ENCODE data around the gene VAV3. TPM values are rescaled to one million over a fixed set of nuclear protein-coding genes. Genes with fewer than 3 reads are reported as not detected.

Gene VAV3
- polyA plus RNA-seq, 3 donors = 5.4 to 9.2 (median 9.0) TPM

DNA sequence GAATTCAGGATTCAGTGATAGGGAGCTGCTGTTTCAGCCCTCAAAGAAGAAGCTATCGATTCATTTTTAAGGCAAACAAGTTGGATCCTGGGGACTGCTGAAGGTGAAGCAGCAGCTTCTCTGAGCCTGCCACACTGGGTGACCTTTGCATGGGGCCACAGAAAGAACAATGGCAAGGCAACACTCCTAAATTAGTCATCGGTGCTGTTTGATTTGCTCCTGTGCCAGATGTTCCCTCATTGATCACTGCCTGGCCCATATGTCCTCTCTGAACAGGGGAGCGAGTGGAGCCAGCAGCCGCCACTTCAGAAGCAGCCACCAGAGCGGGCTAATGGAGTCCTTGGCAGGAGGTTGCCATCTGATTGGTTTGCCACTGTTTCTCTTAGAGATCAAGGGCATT lies 432.7 kb downstream of the VAV3 start:
- H3K27ac ChIP-seq (ENCODE audit: low read depth in 1 of 2, low read length in 2 of 2) = no peak overlapping the region
- Mint-ChIP-seq H3K4me1 (peaks cover 40% of the 10 kb centered on the region), H3K36me3 (no peaks in the 10 kb centered on the region), H3K9me3 (peaks cover 0 to 3% (median 0%) of the 10 kb centered on the region in 7 donors), H3K4me3 (no peak overlapping the region), H3K27me3 (ENCODE audit: low read depth in 3 of 3) (peaks cover 0 to 2% (median 0%) of the 10 kb centered on the region in 3 donors), H3K27ac (no peak overlapping the region)
- DNase-seq = no peak
- no peak overlapping the region for H2AFZ ChIP-seq (ENCODE audit: insufficient read depth, low read depth, low read length, poor library complexity, severe bottlenecking)
- TF ChIP-seq, protein P1, sequence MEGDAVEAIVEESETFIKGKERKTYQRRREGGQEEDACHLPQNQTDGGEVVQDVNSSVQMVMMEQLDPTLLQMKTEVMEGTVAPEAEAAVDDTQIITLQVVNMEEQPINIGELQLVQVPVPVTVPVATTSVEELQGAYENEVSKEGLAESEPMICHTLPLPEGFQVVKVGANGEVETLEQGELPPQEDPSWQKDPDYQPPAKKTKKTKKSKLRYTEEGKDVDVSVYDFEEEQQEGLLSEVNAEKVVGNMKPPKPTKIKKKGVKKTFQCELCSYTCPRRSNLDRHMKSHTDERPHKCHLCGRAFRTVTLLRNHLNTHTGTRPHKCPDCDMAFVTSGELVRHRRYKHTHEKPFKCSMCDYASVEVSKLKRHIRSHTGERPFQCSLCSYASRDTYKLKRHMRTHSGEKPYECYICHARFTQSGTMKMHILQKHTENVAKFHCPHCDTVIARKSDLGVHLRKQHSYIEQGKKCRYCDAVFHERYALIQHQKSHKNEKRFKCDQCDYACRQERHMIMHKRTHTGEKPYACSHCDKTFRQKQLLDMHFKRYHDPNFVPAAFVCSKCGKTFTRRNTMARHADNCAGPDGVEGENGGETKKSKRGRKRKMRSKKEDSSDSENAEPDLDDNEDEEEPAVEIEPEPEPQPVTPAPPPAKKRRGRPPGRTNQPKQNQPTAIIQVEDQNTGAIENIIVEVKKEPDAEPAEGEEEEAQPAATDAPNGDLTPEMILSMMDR (IDR thresholded peaks at IDR 0.05) = no peak
- no peak overlapping the region for H3K4me2 ChIP-seq (replicated peaks; ENCODE audit: extremely low read depth, low read length, poor library complexity, severe bottlenecking)
- no peak overlapping the region for H3K9ac ChIP-seq (ENCODE audit: insufficient read depth, low read length, poor library complexity, severe bottlenecking)
- H3K4me3 ChIP-seq (replicated peaks in 1 of 3; ENCODE audit: low read depth in 2 of 3, low read length in 3 of 3) = no peak overlapping the region
- H3K36me3 ChIP-seq (replicated peaks in 1 of 2; ENCODE audit: control insufficient read depth in 1 of 2, insufficient read depth in 2 of 2, low read length in 2 of 2) = no peaks in the 10 kb centered on the region
- no peaks in the 10 kb centered on the region for H3K79me2 ChIP-seq (ENCODE audit: insufficient read depth, low read length)
- H3K9me3 ChIP-seq (replicated peaks in 1 of 2; ENCODE audit: control insufficient read depth in 1 of 2, insufficient read depth in 1 of 2, low read length in 2 of 2) = no peaks in the 10 kb centered on the region
- H4K20me1 ChIP-seq (ENCODE audit: insufficient read depth, low read length) = no peaks in the 10 kb centered on the region
- H3K27me3 ChIP-seq (ENCODE audit: control insufficient read depth in 2 of 2, insufficient read depth in 2 of 2, low read length in 2 of 2) = peaks cover 0 to 2% of the 10 kb centered on the region in 2 donors
- H3K4me1 ChIP-seq (ENCODE audit: control insufficient read depth in 1 of 2, insufficient read depth in 2 of 2, low read length in 2 of 2) = peaks cover 30 to 41% of the 10 kb centered on the region in 2 donors
- WGBS (ENCODE audit: insufficient coverage) = 88% methylated on average over 5 of the region's 5 CpGs
- intact Hi-C loops (cut with micrococcal nuclease) = no loop called here

DNA sequence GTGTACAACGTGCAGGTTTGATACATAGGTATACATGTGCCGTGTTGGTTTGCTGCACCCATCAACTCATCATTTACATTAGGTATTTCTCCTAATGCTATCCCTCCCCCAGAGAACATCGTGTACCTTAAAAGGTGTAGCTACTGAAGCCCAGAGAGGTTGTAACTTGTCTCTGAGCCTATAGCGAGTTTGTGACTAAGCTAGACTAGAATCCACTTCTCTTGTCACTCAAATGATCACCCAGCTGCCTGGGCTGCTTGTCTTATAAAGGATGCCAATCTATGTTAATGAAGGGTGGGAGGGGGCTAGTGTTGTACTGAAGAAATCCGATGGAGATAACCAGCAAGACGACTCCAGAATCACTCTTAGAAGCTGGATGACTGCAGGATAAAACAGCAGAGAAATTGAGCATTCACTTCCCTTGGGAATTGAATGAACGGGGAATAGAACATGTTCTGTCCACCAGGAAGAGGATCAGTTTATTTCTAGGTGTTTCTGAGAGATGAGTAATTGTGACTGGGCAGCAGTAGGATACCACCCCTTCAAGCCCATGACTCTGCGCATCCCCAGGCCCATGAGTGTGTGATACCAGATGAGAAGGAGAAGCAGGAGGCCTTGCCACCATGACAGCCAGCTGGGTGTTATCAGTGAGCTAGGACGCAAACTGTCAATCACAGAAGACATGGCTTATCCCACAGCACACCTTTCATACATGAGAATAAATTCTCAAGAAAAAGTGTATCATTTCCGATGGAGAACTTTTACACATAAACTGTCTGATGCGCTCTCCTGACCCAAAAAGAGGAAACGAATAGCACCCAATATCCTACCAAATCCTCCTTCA lies 433.7 kb downstream of the VAV3 start:
- H3K27me3 Mint-ChIP-seq (ENCODE audit: low read depth in 3 of 3) = peaks cover 0 to 2% (median 0%) of the 10 kb centered on the region in 3 donors
- H3K9me3 Mint-ChIP-seq = peaks cover 0 to 3% (median 0%) of the 10 kb centered on the region in 7 donors
- Histone ChIP-seq H3K79me2 (ENCODE audit: insufficient read depth, low read length) (no peaks in the 10 kb centered on the region), H2AFZ (ENCODE audit: insufficient read depth, low read depth, low read length, poor library complexity, severe bottlenecking) (no peak overlapping the region), H3K4me3 (replicated peaks in 1 of 3; ENCODE audit: low read depth in 2 of 3, low read length in 3 of 3) (no peak overlapping the region), H3K27me3 (ENCODE audit: control insufficient read depth in 2 of 2, insufficient read depth in 2 of 2, low read length in 2 of 2) (peaks cover 0 to 2% of the 10 kb centered on the region in 2 donors), H3K9me3 (replicated peaks in 1 of 2; ENCODE audit: control insufficient read depth in 1 of 2, insufficient read depth in 1 of 2, low read length in 2 of 2) (no peaks in the 10 kb centered on the region), H3K27ac (ENCODE audit: low read depth in 1 of 2, low read length in 2 of 2) (no peak overlapping the region), H3K4me2 (replicated peaks; ENCODE audit: extremely low read depth, low read length, poor library complexity, severe bottlenecking) (no peak overlapping the region), H4K20me1 (ENCODE audit: insufficient read depth, low read length) (no peaks in the 10 kb centered on the region), H3K36me3 (replicated peaks in 1 of 2; ENCODE audit: control insufficient read depth in 1 of 2, insufficient read depth in 2 of 2, low read length in 2 of 2) (no peaks in the 10 kb centered on the region), H3K4me1 (ENCODE audit: control insufficient read depth in 1 of 2, insufficient read depth in 2 of 2, low read length in 2 of 2) (peaks cover 28 to 35% of the 10 kb centered on the region in 2 donors), H3K9ac (ENCODE audit: insufficient read depth, low read length, poor library complexity, severe bottlenecking) (no peak overlapping the region)
- TF ChIP-seq, protein P1 (IDR thresholded peaks at IDR 0.05) = no peak
- 90% methylated on average over 3 of the region's 12 CpGs for WGBS (ENCODE audit: insufficient coverage)
- no peak overlapping the region for H3K27ac Mint-ChIP-seq
- H3K36me3 Mint-ChIP-seq = no peaks in the 10 kb centered on the region
- intact Hi-C loops (cut with micrococcal nuclease) = no loop called here
- no peak for DNase-seq
- peaks cover 36% of the 10 kb centered on the region for H3K4me1 Mint-ChIP-seq
- no peak overlapping the region for H3K4me3 Mint-ChIP-seq

Data from CD14-positive monocyte (primary cell).